HL-60 (cell line): ENCODE results near the gene GLI2.

Experiments used
- CTCF ChIP-seq: IDR thresholded peaks from one replicate; pipeline ENCODE4 v1.5.1; 2011; ENCODE audit warnings: low read length, control low read depth, inconsistent platforms; ENCODE audit not compliant: insufficient read depth
- GABPA ChIP-seq: IDR thresholded peaks from 2 replicates; pipeline ENCODE4 v1.6.1; 2012; ENCODE audit warnings: low read depth
- POLR2AphosphoS5 ChIP-seq: IDR thresholded peaks from 2 replicates; pipeline ENCODE4 v1.6.1; 2012; ENCODE audit warnings: low read depth
- REST ChIP-seq: IDR thresholded peaks from 2 replicates; pipeline ENCODE4 v1.6.1; 2012; ENCODE audit warnings: low read depth; ENCODE audit not compliant: insufficient replicate concordance

GRCh38 chr2:120768112-120769048, 32.7 kb downstream of the GLI2 start:
- TF ChIP-seq CTCF (no peak), REST (no peak), POLR2AphosphoS5 (no peak), GABPA (no peak)
